CD4-positive, alpha-beta T cell treated with Interleukin-15 for 4 hours (primary cell): Measurements from ENCODE around the gene CUL3.

ENCODE experiments used
- DNase-seq: peaks from one replicate; pipeline ENCODE4 v3.0.0-alpha.2; 2020; ENCODE audit warnings: low spot score

The CUL3 gene

GRCh38 chr2:224580248-224580647 lies 4.9 kb downstream of the CUL3 start:
- DNase-seq: no peak

DNA sequence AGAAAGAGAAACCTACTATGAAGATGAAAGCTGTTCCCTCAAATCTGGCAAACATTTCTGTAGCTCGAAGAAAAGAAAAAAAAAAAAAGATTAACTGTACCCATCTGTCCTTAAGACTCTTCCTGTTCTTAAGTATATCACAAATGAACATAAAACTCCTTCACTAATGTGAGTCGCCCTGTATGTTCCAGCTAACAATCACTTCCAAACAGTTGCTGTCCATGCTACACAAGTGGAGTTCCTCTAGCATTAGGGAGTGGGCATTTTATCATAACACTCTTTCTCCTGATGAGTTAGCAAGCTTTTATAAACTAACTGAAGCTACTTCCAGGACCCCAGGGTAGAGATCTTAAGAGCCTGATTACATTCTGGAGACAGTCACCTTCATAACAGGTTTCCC lies 5.8 kb downstream of the CUL3 start:
- DNase-seq: no peak

DNA sequence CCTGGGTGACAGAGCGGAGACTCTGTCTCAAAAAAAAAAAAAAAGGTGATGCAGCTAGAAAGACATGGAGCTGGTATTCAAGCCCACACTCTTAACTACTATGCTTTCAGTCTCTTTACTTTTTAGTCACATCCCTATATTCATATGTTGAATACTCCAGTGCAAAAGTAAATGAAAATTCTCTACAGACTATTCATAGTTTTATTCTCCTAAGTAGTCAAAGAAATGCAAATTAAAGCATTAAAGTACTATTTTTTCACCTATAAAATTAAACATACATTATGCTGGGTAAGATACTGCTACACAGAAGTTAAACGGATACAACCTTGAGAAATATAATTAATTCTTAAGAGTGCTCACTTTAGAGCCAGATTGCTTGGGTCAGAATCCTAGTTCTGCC lies 7.6 kb downstream of the CUL3 start:
- no peak for DNase-seq

GRCh38 chr2:224576088-224576715 lies 9.0 kb downstream of the CUL3 start:
- DNase-seq: no peak

GRCh38 chr2:224574423-224575084 lies 10.6 kb downstream of the CUL3 start:
- no peak for DNase-seq

DNA sequence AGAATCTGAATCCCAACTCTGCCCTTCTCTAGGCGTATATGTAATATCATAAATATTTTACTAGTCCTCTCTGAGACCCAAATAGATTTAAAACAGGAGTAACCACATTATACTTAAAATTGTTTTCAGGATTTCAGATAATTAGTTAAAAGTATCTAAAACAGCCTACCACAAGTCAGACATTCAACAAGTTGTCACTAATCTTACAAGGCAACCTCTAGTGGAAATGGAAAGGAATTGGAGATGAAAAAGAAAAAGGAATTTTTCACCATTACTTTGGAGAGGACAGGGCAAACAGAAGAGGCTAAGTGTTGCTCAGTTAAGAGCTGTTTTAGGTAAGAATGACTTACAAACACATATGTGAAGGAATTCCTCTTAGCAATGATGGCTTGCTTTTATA lies 11.4 kb downstream of the CUL3 start:
- DNase-seq: no peak

DNA sequence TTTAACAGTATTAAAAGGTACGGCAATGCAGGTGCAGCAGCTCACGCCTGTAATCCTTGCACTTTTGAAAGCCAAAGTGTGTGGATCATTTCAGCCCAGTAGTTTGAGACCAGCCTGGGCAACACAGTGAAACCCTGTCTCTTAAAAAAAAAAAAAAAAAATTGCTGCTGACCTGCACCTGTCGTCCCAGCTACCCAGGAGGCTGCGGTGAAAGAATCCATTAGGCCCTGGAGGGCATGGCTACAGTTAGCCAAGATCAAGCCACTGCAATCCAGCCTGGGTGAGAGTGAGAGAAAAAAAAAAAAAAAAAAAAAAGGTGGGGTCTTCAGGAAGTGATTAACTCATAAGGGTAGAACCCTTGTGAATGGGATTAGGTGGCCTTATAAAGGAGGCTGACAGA lies 12.8 kb downstream of the CUL3 start:
- no peak for DNase-seq

DNA sequence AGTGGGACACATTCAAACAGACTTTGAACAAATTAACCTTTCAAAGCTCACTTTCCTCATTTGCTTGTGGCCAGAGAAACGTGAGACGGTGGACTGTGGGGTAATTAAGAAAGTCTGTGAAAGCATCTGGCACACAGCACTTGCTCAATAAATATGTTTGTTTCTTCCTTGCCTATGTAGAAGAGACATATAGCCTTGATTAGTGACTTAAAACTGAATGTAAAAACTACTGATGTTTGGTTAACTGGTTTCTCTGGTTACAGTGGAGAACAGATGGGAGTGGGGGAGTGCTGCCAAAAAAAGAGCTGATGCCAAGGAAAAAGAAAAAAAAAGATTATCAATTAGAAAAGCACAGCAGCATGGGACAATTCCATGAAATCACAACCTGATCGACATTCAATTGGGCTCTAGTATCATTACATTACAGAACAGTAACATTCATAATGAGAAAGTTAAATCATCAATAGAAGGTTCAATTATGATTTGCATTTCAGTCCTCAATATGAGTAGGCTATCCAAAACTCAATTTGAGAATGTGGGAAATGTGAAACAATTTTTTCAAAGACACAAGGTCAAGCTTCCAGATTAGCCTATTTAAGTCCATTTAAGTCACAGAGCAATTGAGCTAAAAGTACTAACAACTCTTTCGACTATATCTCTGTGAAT lies 14.7 kb downstream of the CUL3 start:
- no peak for DNase-seq

DNA sequence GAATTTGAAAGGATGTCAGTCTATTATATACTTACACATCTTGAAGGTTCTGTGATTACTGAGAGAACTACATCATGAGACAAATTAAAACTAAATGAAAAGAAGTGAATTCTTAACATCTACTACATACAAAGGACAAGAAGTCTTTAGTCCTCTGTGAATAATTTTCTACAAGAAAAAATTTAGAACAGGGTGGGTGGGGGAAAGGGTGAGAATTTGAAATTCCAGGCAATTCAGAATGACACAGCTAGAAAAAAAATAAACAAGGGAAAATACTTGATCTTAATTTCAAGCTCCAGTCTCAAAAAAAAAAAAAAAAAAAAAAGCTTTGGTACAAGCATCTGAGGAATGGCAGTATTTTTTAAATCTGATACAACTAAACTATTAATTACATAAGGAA lies 15.5 kb downstream of the CUL3 start:
- DNase-seq: no peak

DNA sequence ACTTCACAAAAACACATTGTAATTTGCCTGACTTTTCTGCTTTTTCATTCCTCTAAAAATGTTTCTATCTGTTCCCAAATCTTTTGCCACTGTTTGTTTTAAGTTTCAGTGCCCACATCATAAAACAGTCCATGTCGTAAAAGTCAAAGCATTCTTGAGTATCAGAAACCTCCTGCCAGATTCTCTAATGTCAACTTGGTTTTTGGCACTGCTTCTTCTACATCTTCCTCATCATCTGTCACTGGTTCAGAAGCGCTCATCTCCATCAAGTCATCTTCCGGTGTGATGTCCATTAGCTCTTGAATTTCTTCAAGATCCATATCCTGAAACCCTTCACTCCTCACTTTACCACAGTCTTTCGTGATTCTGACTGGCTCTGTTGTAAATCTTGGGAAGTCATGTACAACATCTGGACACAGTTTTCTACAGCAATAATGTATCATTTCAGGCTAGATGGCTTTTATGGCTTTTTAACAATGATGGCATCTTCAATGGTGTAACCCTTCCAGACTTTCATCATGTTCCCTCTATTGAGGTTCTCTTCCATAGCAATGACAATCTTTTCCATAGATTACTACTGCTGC lies 19.6 kb downstream of the CUL3 start:
- no peak for DNase-seq

DNA sequence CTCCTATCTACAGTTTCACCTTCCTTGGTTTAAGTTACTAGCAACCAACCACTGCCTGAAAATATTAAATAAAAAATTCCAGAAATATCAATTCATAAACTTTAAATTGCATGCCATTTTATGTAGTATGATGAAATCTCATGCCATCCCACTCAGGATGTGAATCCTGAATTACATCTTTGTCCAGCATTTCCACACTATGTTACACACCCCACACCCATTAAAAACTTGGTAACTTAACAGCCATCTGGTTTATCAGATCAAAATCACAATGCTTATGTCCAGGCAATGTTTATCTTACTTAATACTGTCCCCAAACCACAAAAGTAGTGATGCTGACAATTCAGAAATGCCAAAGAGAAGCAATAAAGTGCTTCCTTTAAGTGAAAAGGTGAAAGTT lies 21.6 kb downstream of the CUL3 start:
- no peak for DNase-seq

DNA sequence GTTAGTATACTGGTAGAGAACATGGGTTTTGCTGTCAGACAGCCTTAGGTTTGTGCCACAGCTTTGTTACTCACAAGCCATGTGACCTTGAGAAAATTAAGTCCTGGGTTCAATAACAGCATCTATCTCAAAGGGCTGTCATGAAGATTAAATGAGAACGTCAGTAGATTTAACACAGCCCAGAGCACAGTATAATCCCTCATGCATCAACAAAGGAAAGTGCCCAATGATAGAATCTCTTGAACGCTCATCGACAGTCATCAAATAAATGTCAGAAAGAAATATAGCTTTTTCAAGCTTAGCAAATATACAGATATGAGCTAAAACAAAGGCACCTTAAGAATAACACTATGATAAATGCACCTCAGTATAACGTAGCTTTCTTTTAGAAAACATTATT lies 22.3 kb downstream of the CUL3 start:
- DNase-seq: no peak

- DNase-seq: no peak
Measured at GRCh38 chr2:224561234-224562005, 23.7 kb downstream of the CUL3 start.

DNA sequence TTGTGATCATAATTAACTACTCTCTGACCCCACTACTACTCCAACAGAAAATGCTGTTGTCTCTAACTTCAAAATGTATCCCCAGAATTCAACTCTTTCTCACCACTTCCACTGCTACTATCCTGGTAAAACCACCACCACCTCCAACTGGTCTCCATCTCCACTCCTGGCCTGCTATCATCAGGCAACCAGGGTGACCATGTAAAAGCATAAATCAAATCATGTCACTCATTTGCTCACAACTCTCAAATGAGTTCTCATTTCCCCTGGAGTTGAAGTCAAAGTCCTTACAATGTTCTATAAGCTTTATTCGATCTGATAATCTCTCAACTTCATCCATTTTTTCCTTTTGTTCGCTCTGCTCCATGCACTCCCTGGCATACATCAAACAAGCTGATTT lies 24.6 kb downstream of the CUL3 start:
- DNase-seq: no peak

DNA sequence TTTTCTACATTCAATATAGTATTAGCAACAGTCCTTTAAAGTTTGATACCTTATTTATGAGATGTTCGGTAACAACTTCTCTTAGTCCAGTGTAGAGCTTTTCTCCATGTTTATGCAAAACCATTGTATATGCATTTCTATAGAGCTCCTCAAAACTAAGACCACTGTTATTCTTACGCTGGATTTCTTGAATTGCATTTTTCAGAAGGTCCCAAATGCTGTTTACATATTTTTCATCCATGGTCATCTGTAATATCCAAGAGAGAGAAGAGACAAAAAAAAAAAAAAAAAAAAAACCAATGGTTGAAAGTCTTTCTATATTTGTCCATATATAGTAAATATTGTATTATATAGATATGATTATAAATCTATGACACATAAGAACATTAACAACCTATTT lies 27.6 kb downstream of the CUL3 start:
- DNase-seq: no peak

DNA sequence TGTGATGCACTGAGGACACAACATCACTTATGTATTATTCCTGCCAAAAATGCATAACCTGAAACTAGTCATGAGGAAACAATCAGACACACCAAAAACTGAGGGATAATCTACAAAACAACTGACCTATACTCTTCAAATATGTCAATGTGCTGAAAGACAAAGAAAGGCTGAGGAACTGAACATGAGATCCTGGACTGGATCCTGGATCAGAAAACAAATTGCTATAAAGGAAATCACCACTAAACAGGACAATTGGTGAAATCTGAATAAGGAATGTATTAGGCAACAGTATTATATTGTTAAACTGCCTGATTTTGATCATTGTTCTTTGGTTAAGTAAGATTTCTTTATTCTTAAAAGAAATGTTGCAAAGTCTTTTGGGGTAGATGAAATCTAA lies 28.8 kb downstream of the CUL3 start:
- DNase-seq: no peak

GRCh38 chr2:224555823-224556366 lies 29.3 kb downstream of the CUL3 start:
- DNase-seq: no peak

GRCh38 chr2:224552771-224553170 lies 32.4 kb downstream of the CUL3 start:
- no peak for DNase-seq

DNA sequence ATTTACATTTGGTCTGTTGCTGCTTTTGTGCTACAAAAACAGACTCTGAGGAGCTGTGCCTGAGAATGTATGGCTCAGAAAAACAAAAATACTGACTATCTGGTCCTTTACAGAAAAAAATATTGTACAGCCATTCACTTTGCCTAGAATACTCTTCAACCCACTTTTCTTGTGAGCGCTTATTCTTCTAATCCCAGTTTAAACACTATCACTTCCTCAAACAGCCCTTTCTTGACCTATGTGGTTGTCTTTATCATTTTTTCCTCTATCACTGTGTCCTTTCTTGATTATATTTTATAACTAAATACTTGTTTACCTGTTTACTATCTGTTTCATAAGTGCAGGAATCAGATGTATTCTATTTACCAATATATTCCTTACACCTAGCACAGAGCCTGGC lies 33.5 kb downstream of the CUL3 start:
- no peak for DNase-seq

DNA sequence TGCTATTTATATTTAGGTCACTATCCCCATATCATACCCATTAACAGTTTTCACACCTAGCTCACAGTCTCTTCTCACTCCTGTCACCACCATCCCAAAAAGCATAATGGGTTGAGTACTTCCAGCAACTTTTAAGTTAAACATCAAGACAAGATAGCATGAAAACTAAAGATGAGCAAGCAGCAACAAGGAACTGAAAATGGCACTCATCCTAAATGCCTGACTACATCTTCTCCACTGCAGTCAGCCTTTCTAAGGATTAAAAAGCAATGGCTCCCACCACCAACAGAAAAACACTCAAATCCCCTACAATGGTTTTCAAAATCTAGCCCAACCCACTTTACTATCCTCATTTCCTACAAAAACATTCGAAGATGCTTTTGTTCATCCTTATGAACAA lies 38.2 kb downstream of the CUL3 start:
- no peak for DNase-seq

DNA sequence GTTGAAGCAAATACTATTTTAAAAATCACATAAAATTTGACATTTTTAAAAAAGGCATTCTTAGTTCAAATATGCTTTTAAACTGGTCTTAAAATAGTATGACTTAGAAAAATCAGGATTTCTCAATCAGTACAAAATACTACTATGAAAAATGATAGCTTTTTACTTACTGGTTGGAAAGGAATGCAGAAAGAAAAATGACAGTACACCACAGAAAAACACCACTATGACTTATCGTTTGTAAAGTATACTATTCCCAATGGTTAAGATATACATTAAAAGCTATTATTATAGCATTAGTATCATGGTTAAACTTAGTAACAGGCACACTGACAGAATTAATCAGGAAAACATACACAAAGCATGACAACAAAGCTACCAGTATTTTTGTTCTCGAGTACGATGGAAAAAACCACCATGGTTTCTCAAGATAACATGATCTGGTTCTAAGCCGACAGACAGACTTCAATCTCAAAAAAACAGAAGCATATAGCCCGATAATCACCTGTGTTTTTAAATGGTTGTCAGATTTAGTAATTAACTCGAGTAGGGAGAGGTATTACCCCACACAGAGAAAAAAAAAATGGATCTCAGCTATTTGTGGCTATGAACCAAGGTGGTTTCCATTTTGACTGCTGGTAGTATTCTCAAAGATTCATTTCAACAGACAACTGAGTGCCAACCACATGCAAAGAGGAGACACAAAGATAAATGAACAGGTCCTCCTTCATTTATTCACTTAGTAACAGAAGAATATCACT lies 39.1 kb downstream of the CUL3 start:
- DNase-seq: no peak

GRCh38 chr2:224543939-224544338 lies 41.2 kb downstream of the CUL3 start:
- no peak for DNase-seq
